AG04449 (cell line): Measurements from ENCODE around the gene PDXK.

Source experiments
- CTCF ChIA-PET: fragments of 350-600 bp; formaldehyde crosslinking; extraction: SDS; loops from one replicate; lab custom pipeline; 2021; ENCODE audit warnings: antibody characterized with exemption; lab: Yijun Ruan, JAX
- POLR2A ChIA-PET: fragments of 400-600, 350-600 bp; formaldehyde crosslinking; extraction: SDS; loops from one replicate; lab custom pipeline; 2020; ENCODE audit warnings: antibody characterized with exemption, inconsistent platforms; lab: Yijun Ruan, JAX
- DNase-seq: peaks from one replicate; pipeline ENCODE4 v3.0.0-alpha.2; 2010; ENCODE audit warnings: low read depth, low spot score
- H3K4me3 ChIP-seq: 2 replicates; pipeline ENCODE4 v1.5.1; 2011; ENCODE audit warnings: low read depth, mild to moderate bottlenecking, control low read depth, low read length
- TF ChIP-seq, protein P1 (sequence below): IDR thresholded peaks from one replicate; pipeline ENCODE4 v1.5.1; 2011; ENCODE audit warnings: mild to moderate bottlenecking, moderate library complexity, low read length, control low read depth, inconsistent platforms; ENCODE audit not compliant: insufficient read depth; ENCODE audit errors: missing control alignments

Gene PDXK

DNA sequence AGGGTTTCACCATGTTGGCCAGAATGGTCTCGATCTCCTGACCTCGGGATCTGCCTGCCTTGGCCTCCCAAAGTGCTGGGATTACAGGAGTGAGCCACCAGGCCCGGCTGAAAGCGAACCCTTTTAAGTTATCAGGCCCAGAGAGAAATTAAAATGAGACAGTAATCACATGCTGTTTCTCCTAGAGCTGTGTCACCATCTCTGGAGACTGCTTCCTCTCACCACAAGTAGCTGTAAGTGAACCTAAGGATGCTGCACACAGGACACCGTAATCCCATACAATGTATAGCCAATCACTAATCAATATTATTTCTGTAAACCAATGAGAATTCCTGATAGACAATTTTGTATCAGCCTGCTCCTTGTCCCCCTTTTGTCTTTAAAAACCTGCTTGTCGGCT is 62.9 kb downstream of the PDXK start:
- POLR2A ChIA-PET = no interaction called here
- no peak for DNase-seq
- CTCF ChIA-PET = no interaction called here
- TF ChIP-seq, protein P1, sequence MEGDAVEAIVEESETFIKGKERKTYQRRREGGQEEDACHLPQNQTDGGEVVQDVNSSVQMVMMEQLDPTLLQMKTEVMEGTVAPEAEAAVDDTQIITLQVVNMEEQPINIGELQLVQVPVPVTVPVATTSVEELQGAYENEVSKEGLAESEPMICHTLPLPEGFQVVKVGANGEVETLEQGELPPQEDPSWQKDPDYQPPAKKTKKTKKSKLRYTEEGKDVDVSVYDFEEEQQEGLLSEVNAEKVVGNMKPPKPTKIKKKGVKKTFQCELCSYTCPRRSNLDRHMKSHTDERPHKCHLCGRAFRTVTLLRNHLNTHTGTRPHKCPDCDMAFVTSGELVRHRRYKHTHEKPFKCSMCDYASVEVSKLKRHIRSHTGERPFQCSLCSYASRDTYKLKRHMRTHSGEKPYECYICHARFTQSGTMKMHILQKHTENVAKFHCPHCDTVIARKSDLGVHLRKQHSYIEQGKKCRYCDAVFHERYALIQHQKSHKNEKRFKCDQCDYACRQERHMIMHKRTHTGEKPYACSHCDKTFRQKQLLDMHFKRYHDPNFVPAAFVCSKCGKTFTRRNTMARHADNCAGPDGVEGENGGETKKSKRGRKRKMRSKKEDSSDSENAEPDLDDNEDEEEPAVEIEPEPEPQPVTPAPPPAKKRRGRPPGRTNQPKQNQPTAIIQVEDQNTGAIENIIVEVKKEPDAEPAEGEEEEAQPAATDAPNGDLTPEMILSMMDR = no peak
- H3K4me3 ChIP-seq = no peak overlapping the region

DNA sequence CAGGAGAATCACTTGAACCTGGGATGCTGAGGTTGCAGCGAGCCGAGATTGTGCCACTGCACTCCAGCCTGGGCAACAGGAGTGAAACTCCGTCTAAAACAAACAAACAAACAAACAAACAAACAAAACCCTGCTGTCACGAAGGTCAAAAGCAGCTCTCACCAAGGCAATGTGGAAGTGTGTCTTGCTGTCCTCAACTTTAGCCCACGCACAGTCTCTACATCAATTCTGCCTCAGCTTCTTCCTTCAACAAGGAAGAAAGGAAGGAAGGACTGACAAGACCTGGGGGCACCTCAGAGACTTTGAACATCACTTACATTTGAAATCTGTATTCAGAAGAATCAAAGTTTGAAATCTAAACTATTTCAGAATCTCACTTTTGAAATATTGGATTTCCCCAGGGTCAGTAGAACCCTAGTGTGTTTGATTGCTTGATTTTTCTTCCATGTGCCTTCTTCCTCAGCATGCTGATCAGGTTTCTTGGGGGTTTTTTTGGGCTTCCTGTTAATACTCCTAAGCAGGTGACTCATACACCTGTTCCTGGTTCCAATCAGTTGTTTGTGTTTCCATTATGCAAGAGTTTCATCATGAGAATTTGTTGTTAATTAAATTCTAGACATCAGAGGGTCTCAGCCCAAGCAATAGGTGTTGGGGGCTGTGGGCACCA is 63.6 kb downstream of the PDXK start:
- DNase-seq = no peak
- ChIA-PET POLR2A (no interaction called here), CTCF (no interaction called here)
- no peak overlapping the region for H3K4me3 ChIP-seq
- TF ChIP-seq, protein P1 = no peak

DNA sequence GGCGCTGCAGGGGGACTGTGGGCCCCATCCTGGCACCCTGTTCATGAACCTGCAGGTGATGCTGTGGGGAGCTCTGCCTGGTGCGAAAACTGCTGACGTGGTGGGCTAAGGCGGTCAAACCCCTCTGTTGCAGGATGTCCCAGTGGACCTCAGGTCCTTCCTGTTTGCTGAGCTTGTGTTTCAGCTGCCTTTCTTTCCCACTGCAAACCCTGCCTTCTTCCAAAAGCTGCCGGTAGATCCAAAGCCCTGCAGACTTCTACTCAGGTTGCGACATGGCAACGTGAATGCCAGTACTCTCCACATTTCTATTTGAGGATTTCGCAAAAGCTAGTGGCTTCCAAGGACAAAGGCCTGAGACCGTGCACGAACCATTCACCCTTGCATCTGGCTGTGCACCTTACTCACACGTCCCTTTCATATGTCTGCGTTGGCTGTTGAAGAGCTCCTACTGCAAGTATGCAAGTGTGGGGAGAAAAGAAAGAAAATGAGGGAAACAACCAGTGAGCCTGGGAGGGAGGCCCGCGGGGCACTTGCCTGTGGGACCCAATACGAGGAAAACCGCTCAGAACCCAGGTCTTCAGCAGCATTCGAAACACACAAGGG is 64.3 kb downstream of the PDXK start:
- ChIA-PET POLR2A (no interaction called here), CTCF (no interaction called here)
- no peak overlapping the region for H3K4me3 ChIP-seq
- TF ChIP-seq, protein P1 = no peak
- DNase-seq = no peak

DNA sequence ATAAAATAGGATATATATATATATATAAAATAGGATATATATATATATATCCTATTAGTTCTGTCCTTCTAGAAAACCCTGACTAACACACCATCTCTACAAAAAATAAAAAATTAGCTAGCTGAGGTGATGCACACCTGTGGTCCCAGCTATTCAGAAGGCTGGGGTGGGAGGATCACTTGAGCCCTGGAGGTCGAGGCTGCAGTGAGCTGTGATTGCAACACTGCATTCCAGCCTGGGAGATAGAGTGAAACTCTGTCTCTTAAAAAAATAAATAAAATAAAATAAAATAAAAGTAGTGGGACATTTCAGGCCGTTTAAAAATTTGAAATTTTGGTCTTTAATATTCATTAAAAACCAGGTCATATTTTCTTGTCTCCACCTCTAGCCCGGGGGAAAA is 66.2 kb downstream of the PDXK start:
- ChIA-PET CTCF (no interaction called here), POLR2A (no interaction called here)
- TF ChIP-seq, protein P1 = no peak
- DNase-seq = no peak
- H3K4me3 ChIP-seq = no peak overlapping the region

DNA sequence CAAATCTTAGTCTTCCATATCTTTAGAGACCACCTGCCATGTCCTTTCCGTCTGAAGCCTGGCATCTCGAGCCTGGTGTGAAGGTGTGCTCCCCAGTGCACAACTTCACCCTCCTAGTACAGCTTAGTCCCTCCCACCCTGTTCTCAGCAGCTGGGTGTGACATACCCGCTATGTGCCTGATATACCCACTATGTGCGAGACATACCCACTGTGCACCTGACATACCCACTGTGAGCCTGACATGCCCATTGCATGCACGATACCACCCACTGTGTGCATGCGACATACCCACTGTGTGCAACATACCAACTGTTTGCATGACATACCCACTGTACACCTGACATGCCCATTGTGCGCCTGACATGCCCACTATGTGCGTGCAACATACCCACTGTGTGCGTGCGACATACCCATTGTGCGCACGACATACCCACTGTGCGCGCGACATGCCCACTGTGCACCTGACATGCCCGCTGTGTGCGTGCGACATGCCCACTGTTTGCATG is 67.4 kb downstream of the PDXK start:
- no peak for DNase-seq
- no peak overlapping the region for H3K4me3 ChIP-seq
- POLR2A ChIA-PET = no interaction called here
- TF ChIP-seq, protein P1 = no peak
- CTCF ChIA-PET = no interaction called here

DNA sequence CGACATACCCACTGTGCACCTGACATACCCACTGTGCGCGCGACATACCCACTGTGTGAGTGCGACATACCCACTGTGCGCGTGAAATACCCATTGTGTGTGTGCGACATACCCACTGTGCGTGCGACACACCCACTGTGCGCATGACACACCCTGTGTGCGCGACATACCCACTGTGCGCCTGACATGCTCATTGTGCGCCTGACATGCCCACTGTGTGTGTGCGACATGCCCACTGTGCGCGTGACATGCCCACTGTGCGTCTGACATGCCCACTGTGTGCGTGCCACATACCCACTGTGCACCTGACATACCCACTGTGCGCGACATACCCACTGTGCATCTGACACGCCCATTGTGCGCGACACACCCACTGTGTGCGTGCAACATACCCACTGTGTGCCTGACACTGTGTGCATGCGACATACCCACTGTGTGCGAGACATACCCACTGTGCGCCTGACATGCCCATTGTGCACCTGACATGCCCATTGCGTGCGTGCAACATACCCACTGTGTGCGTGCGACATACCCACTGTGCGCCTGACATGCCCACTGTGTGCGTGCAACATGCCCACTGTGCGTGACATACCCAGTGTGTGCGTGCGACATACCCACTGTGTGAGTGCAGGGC is 68.0 kb downstream of the PDXK start:
- DNase-seq = no peak
- POLR2A ChIA-PET = no interaction called here
- CTCF ChIA-PET = no interaction called here
- TF ChIP-seq, protein P1 = no peak
- H3K4me3 ChIP-seq = no peak overlapping the region
